HG02588 (cell line): Measurements from ENCODE around the gene THADA.
"Not testable (repeated sequence)": the region's sequence is repeated elsewhere in the genome, so short reads cannot be mapped to it uniquely, and the experiment has no call there.

Experiments used
- ATAC-seq: cut with Tn5 transposase; IDR thresholded peaks from one replicate; pipeline ENCODE4 v1.9.1; 2021; ENCODE audit warnings: mild to moderate bottlenecking, moderate library complexity; ENCODE audit not compliant: unreplicated experiment

The THADA gene

GRCh38 chr2:43595603-43596412 lies at the start of gene THADA:
THADA (minus strand) TSS chr2:43596038; CDS start chr2:43592392, 3,646 bp downstream.
- ATAC-seq: peak; percentile 98

GRCh38 chr2:43643680-43644079 lies 47.8 kb upstream of the THADA start:
- ATAC-seq: no peak

- no peak for ATAC-seq
Measured at GRCh38 chr2:43642363-43642762, 46.5 kb upstream of the THADA start.

- ATAC-seq: peak; percentile 100
Measured at GRCh38 chr2:43637030-43637803, 41.4 kb upstream of the THADA start, which contains the start of gene PLEKHH2. PLEKHH2 (plus strand) TSS chr2:43637260; CDS start chr2:43644674, 7,414 bp downstream.

GRCh38 chr2:43636621-43637020 lies 40.8 kb upstream of the THADA start:
- ATAC-seq: no peak

- ATAC-seq: not testable (repeated sequence)
Measured at GRCh38 chr2:43636153-43636552, 40.3 kb upstream of the THADA start.

GRCh38 chr2:43634604-43635306 lies 38.9 kb upstream of the THADA start:
- ATAC-seq: no peak

- no peak for ATAC-seq
Measured at GRCh38 chr2:43631618-43632317, 35.9 kb upstream of the THADA start.

GRCh38 chr2:43622931-43623451 lies 27.2 kb upstream of the THADA start:
- ATAC-seq: no peak

- ATAC-seq: no peak
Measured at GRCh38 chr2:43619511-43619910, 23.7 kb upstream of the THADA start.

- ATAC-seq: no peak
Measured at GRCh38 chr2:43616967-43617680, 21.3 kb upstream of the THADA start.

- no peak for ATAC-seq
Measured at GRCh38 chr2:43612944-43613343, 17.1 kb upstream of the THADA start.

GRCh38 chr2:43611987-43612894 lies 16.4 kb upstream of the THADA start:
- peak; percentile 59 for ATAC-seq

- ATAC-seq: no peak
Measured at GRCh38 chr2:43610361-43610760, 14.5 kb upstream of the THADA start.

GRCh38 chr2:43609290-43609918 lies 13.6 kb upstream of the THADA start:
- no peak for ATAC-seq

- no peak for ATAC-seq
Measured at GRCh38 chr2:43605851-43606250, 10.0 kb upstream of the THADA start.

GRCh38 chr2:43605079-43605655 lies 9.3 kb upstream of the THADA start:
- no peak for ATAC-seq

- ATAC-seq: no peak
Measured at GRCh38 chr2:43604674-43605073, 8.8 kb upstream of the THADA start.
